Right lobe of liver (tissue), 6 donors: ENCODE data around the gene LPIN1. TPM values are rescaled to one million over a fixed set of nuclear protein-coding genes. Genes with fewer than 3 reads are reported as not detected.

Source experiments
- ATAC-seq, 4 donors: fragments of 200-7000 bp; cut with Tn5 transposase; one replicate each; pipeline ENCODE4 v1.9.1; 2020; ENCODE audit warnings: mild to moderate bottlenecking in 4 of 4, moderate library complexity in 4 of 4
- DNase-seq, 3 donors: peaks; one replicate each; pipeline ENCODE4 v3.0.0-alpha.2; 2020
- H3K27ac ChIP-seq, 3 donors: fragments of 200-600 bp; one replicate each; pipeline ENCODE4 v1.8.0; 2022
- H3K27me3 ChIP-seq, 2 donors: fragments of 200-600 bp; one replicate each; pipeline ENCODE4 v1.8.0; 2022
- H3K36me3 ChIP-seq, 4 donors: fragments of 200-600 bp; sonication (generic) in 1 of 4; one replicate each; pipeline versions ENCODE4 v1.5.1 to v1.8.0; 2017 to 2022; ENCODE audit warnings: control low read depth in 1 of 4
- H3K4me1 ChIP-seq, 4 donors: fragments of 200-600 bp; sonication (generic) in 1 of 4; one replicate each; pipeline versions ENCODE4 v1.5.1 to v1.8.0; 2017 to 2022; ENCODE audit warnings: control low read depth in 1 of 4
- H3K4me3 ChIP-seq, 3 donors: fragments of 200-600 bp; one replicate each; pipeline ENCODE4 v1.8.0; 2022
- H3K9me3 ChIP-seq, 4 donors: fragments of 200-600 bp; sonication (generic) in 1 of 4; one replicate each; pipeline versions ENCODE4 v1.5.1 to v1.8.0; 2017 to 2022; ENCODE audit warnings: control low read depth in 1 of 4
- POLR2A ChIP-seq: fragments of 450-650 bp; IDR thresholded peaks from one replicate; pipeline ENCODE4 v1.6.1; 2017; ENCODE audit warnings: antibody characterized with exemption, mild to moderate bottlenecking
- WGBS: methylation state at CpG from one replicate; pipeline ENCODE4 v1.1.6; 2018; ENCODE audit warnings: low coverage, low lambda C conversion rate; ENCODE audit not compliant: insufficient coverage; ENCODE audit errors: missing lambda C conversion rate; 5-methylcytosine and 5-hydroxymethylcytosine counted together
- intact Hi-C, 2 donors: fragments of 100-400 bp; cut with DNase I; formaldehyde crosslinking; loops; one replicate each; pipeline versions ENCODE4 v1.11.2 to v1.14.1; 2022
- total RNA-seq, 6 experiments: library from RNA; depleted of rRNA in 2 of 6; stranded (reverse); fragments of >200 nt in 2 of 6; fragmentation: NEBNext Ultra II Directional in 3 of 6; extraction: Animal tissue kit (Norgen Biotek cat#: 25700) in 3 of 6; gene quantifications; one replicate each; pipeline versions ENCODE4 v1.1.0 to v1.2.4, GENCODE V29; 2016 to 2023
- TF ChIP-seq, protein P1 (sequence below), 4 donors: fragments of 200-600 bp in 3 of 4; fragments of 450-650 bp in 1 of 4; IDR thresholded peaks; one replicate each; pipeline versions ENCODE4 v1.5.1 to v1.8.0; 2016 to 2022; ENCODE audit warnings: antibody characterized with exemption in 4 of 4, mild to moderate bottlenecking in 2 of 4
- donor health status: DM: no; HTN: yes; CAD: no.
- donor health status: DM: no; HTN: no; CAD: no.
- donor health status: DM: no; HTN: no; CAD: no.
- donor health status: DM: no; HTN: yes; CAD: no.
- donor health status: DM: no; HTN: yes; CAD: no.

Gene LPIN1
- total RNA-seq, 6 experiments from 2014 or later = 17.3 to 58.7 (median 29.1) TPM

DNA sequence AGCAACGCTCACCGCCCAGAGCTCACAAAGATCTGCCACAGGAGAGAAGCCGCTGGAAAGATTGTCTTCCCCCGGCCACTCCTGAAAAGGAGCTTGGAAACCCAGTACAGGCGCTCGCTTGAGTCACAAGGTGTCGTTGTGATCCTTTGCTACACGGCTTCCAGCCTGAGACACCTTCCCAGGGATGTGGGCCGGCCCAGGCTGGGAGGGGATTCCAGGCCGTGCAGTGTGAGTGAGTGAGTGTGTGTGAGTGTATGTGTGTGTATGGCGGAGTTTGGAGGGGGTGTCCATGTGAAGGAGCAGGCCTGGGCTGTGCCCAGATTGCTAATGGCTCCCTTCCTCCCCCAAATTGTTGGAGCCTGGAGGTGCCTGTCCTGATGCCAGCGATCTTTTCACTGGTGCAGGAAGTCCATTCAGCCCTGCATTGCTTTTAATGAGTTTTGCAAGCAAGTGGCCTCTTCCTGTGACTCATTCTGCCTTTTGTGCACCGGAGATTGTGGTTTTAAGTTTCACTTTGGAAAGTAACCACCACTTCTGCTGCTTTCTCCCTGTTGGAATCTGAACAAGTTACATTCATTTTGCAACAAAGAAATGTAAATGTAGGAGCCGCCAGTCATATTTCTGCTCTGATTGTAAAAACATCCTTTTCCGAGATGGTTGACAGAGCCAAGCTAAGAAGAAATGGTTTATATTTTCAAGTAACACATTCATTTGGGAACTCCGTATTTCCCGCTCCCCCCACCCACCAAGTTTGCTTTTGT, 83.7 kb downstream of the LPIN1 start:
- TF ChIP-seq POLR2A = peak; percentile 42
- TF ChIP-seq, protein P1, sequence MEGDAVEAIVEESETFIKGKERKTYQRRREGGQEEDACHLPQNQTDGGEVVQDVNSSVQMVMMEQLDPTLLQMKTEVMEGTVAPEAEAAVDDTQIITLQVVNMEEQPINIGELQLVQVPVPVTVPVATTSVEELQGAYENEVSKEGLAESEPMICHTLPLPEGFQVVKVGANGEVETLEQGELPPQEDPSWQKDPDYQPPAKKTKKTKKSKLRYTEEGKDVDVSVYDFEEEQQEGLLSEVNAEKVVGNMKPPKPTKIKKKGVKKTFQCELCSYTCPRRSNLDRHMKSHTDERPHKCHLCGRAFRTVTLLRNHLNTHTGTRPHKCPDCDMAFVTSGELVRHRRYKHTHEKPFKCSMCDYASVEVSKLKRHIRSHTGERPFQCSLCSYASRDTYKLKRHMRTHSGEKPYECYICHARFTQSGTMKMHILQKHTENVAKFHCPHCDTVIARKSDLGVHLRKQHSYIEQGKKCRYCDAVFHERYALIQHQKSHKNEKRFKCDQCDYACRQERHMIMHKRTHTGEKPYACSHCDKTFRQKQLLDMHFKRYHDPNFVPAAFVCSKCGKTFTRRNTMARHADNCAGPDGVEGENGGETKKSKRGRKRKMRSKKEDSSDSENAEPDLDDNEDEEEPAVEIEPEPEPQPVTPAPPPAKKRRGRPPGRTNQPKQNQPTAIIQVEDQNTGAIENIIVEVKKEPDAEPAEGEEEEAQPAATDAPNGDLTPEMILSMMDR (IDR thresholded peaks at IDR 0.05) = peak in 1 of 4 donors; percentile 19
- Histone ChIP-seq H3K27me3 (no peaks in the 10 kb centered on the region), H3K4me1 (peaks cover 0 to 28% (median 5%) of the 10 kb centered on the region in 4 donors), H3K4me3 (peak overlapping the region in 2 of 3 donors; percentile 5 to 28), H3K9me3 (no peaks in the 10 kb centered on the region), H3K36me3 (peaks cover 0 to 14% (median 5%) of the 10 kb centered on the region in 4 donors), H3K27ac (peak overlapping the region; percentile 16 to 58 (median 54))
- intact Hi-C loops = no loop called here
- peak; percentile 76 to 87 (median 80) for ATAC-seq
- WGBS = 13% methylated on average over 11 of the region's 17 CpGs
- peak; percentile 54 to 65 (median 63) for DNase-seq

DNA sequence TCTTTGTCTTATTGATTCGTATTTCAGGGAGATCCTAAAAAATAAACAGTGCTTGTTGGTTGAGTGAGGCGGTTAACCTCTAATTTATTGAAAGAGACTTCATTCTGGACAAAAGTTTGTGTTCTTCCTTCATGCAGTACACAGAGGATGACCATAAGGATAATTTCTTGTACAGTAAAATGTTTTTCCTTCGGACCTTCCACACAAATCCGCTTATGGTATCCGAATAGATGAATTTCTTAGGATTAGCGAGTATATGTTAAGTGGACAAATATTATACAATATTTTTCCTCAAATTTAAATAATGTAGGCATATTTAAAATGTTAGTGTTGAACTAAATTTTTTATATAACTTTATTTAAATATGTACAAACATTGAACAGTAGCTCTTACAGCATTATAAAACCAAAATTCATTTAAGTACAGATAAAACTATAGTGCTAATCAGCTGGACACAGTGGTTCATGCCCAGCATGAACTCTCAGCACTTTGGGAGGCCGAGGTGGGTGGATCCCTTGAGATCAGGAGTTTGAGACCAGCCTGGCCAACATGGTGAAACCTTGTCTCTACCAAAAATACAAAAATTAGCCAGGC, 84.4 kb downstream of the LPIN1 start:
- peak in 2 of 4 donors; percentile 5 to 51 for ATAC-seq
- Histone ChIP-seq H3K9me3 (no peaks in the 10 kb centered on the region), H3K4me1 (peaks cover 0 to 28% (median 5%) of the 10 kb centered on the region in 4 donors), H3K36me3 (peaks cover 0 to 8% (median 1%) of the 10 kb centered on the region in 4 donors), H3K4me3 (peak overlapping the region in 2 of 3 donors; percentile 5 to 28), H3K27ac (peak overlapping the region in 2 of 3 donors; percentile 54 to 58), H3K27me3 (no peaks in the 10 kb centered on the region)
- WGBS = 46% methylated on average over 7 of the region's 7 CpGs
- intact Hi-C loops = no loop called here
- no peak for DNase-seq
- TF ChIP-seq, protein P1 (IDR thresholded peaks at IDR 0.05) = no peak
- no peak for TF ChIP-seq POLR2A

DNA sequence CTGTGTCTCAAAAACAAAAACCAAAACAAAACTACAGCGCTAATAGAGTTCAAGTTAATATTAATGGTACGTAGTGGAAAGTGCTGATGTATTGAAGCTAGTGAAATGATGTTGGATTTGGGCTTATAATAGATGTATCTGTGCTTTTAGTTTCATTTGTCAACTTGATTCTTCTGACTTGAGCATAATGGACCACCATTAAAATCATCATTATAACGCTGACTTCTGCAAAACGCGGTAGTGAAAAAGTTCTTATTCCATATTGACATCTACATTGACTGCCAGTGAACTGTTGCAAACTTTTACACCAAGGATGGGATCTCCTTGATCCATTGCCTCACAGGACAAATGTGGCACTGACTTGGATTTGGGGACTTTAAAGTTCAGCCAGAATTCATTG, 85.0 kb downstream of the LPIN1 start:
- H3K4me3 ChIP-seq = no peak overlapping the region
- DNase-seq = no peak
- intact Hi-C loops = no loop called here
- H3K27me3 ChIP-seq = no peaks in the 10 kb centered on the region
- peaks cover 0 to 28% (median 5%) of the 10 kb centered on the region in 4 donors for H3K4me1 ChIP-seq
- ATAC-seq = no peak
- H3K27ac ChIP-seq = no peak overlapping the region
- TF ChIP-seq, protein P1 (IDR thresholded peaks at IDR 0.05) = no peak
- no peak for TF ChIP-seq POLR2A
- H3K36me3 ChIP-seq = peaks cover 0 to 4% (median 0%) of the 10 kb centered on the region in 4 donors
- no peaks in the 10 kb centered on the region for H3K9me3 ChIP-seq
- WGBS = 86% methylated on average over 5 of the region's 5 CpGs

DNA sequence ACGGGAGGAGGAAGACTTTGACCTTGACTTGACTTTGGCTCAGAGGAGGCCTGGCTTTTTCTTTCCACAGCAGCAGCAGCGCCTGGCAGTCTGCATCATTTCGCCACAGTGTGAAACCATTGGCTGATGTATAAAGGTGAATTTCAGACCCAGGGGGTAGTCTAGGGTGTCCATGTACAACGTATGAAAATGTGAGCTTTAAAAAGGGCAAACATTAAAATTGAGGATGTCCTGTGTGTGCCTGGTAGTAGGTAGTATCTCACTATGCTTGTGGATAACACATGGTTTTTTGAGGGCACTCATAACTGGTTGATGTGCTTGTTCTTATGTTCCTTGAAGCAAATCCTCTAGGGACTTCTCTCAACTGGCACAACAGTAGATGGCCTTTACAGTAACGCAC, 86.1 kb downstream of the LPIN1 start:
- Histone ChIP-seq H3K4me3 (no peak overlapping the region), H3K27me3 (no peaks in the 10 kb centered on the region), H3K9me3 (no peaks in the 10 kb centered on the region), H3K4me1 (peaks cover 0 to 28% (median 5%) of the 10 kb centered on the region in 4 donors), H3K36me3 (no peaks in the 10 kb centered on the region), H3K27ac (no peak overlapping the region)
- DNase-seq = no peak
- intact Hi-C loops = no loop called here
- no peak for TF ChIP-seq POLR2A
- TF ChIP-seq, protein P1 (IDR thresholded peaks at IDR 0.05) = no peak
- 48% methylated on average over 3 of the region's 5 CpGs for WGBS
- no peak for ATAC-seq
